HG03025 (cell line): ENCODE measurements around the gene SRSF4.

ENCODE experiments used
- ATAC-seq: cut with Tn5 transposase; IDR thresholded peaks from one replicate; pipeline ENCODE4 v1.9.1; 2021; ENCODE audit warnings: mild to moderate bottlenecking, moderate library complexity; ENCODE audit not compliant: unreplicated experiment, low FRiP score

The SRSF4 gene

DNA sequence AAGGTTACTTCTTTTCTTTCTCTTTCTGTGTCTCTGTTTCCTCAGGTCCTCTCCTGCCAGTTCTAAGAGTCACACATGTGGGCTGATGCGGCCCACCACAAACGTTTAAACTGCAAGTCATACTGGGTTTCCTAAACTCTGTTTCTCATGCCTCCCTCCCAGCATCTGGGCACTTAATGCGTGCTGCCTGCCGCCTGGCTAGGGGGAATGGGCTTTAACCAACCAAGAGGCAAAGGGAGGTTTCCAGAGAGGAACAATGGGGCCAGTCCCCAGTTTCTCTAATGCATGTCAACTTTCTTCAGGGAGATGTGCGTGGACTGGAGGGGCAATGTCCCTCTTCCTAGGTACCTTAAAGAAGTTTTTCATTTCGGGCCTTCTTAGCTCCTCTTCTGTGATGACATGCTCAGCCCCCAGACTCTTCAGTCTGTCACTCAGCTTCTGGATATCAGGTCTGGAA, 19.9 kb upstream of the SRSF4 start:
- ATAC-seq = no peak

DNA sequence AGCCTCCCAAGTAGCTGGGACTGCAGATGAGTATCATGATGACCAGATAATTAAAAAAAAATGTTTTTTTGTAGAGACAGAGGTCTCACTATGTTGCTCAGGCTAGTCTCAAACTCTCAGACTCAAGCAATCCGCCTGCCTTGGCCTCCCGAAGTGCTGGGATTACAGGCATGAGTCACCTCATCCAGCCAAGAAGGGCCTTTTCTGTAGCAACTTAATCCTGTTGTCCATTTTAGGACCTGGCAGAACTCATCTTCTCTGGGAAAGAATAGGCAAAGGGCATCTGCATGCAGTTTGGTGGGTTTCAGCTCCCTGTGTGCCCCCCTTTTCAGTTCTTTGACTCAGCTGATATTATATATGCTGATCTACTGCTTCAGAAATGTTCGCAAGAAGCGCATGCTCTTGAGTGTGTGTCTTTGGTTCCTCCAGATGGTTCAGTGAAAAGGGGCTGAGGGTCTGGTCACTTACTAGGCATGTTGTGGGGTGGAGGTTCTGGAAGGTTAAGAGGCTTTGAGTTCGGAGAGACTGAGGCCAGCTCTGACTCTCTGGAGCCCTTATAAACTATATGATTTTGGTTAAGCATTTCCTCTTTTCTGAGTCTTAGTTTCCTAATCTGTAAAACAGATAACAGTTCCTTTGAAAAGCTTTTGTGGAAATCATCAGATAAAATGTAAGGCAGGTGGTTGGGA, 19.4 kb upstream of the SRSF4 start:
- ATAC-seq = no peak

DNA sequence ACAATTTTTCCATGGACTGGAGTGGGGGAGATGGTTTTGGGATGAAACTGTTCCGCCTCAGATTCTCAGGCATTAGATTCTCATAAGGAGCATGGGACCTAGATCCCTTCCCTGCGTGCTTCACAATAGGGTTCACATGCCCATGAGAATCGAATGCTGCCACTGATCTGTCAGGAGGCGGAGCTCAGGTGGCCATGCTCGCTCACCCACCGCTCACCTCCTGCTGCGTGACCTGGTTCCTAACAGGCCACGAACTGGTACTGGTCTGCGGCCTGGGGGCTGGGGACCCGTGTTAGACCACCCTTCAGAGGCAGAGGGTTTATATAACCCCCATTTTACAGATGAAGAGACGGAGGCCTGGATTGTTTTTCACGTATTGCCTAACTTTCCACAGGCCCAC, 16.3 kb upstream of the SRSF4 start:
- no peak for ATAC-seq

DNA sequence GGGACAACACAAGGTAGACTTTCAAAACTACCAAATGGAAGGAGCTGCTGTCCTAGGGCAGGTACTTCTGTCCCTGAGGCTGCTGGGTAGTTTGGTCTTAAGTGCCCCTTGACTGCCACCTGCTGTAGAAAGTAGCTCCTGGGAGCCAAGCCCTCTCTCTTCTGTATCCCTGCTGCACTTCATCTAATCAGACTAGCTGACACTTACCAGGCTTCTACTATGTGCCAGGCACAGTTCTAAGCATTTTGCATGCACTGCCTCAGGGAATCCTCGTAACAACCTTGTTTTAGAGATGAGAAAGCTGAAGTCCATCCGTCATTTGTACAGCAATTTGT, 15.9 kb upstream of the SRSF4 start:
- no peak for ATAC-seq

DNA sequence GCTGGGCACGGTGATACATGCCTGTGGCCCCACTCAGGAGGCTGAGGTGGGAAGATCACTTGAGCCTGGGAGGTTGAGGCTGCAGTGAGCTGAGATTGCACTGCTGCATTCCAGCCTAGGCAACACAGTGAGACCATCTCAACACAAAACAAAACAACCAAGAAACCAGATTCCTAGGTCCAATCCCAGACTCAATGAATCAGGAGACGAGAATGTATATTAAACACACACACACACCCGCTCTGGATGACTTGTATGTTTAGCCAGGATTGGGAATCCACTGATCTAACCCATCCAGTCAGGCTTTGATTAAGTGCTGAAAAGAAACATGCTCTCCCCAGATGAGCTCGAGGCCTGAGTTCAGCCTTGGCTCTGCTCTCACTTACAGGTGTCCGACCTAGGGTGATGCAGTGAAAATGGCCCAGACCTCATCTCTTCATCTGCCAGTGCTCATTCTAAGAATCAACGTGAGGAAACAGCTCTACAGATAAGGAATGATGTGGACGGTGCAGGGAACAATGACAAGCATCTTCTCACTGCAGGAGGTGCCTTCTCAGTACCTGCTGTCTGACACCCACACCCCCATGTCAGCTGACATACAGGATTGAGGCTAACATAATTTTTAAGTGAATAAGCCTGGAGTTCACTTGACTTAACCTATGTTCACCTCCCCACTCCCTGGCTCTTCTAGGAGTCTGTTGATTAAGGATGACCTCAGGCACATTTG, 15.3 kb upstream of the SRSF4 start:
- no peak for ATAC-seq

DNA sequence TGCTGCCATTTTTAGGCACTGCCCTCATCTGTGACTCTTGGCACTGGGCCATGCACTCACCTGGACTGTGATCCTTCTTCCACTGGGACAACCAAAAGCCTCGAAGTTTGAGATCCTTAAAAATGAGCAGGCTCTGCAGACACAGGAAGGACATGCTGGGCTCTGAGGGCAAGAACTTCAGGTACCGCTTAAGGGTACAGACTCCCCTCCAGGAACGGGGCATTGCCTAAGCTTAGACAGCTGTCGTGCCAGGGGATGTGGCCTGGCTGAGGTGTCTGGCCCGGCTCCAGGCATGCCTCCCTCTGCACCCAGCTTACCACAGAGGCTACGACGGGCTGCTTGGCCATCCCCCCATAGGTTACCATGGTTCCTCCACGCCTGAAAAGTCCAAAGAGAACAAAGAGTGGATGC, 14.2 kb upstream of the SRSF4 start:
- no peak for ATAC-seq

DNA sequence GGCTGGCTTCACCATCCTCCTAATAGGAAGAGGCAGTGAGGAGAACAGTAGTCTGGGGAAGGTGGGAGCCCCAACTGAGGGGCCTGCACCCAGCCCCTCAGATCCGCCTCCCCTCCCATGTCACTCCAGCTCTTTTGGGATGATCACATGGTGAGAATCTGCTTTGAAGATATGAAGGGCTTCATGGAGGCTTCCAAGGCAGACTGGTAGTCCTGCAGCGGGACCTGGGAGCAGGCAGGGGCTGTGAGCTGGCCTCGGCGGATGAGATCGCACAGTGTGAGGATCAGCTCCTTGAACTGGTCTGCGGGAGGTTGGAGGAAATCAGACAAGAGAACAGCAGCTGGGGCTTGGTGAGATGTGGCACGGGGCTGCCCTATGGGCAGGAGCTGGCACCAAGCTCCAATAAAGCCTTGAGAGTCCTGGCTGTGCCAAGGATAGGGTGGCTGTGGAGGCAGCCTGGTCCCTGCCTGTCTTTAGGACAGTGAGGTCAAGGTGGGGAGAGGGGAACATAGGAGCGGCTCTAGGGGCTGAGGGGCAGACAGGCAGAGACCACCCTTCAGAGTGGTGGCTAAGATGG, 12.3 kb upstream of the SRSF4 start:
- ATAC-seq = no peak

DNA sequence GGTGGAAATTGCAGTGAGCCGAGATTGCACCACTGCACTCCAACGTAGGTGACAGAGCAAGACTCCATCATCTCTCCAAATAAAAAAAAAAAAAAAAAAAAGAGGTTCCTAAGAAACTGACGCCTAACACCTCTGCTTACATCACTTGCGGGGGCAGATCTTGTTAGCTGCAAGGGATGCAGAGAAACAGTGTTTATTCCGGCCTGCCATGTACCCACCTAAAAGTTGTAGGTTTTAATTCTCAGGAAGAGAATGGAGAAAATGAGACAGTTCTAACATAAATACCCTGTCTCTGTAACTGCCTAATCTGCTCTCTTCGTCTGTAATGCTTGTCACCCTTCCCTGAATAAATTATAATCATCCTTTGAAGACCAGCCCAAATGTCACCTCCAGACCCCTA, 9.0 kb upstream of the SRSF4 start:
- no peak for ATAC-seq

DNA sequence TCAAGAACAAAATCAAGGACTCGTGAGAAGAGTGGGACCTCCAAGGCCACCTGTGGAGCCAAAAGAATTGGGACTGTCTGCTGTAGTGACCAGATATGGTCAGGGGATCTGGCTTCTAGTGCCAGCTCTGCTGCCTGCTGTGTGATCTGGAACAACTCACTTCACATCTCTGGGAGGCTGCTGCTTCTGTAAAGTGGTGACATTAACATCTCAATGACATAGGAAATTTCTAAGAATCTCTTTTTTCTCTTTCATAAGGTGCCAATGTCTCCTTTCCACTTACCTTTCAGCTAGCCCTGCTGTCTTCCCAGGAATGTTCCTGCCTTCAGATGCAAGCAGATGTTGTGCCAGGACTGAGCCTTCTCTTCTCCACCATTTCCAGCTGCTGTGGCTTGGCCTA, 5.0 kb upstream of the SRSF4 start:
- no peak for ATAC-seq

DNA sequence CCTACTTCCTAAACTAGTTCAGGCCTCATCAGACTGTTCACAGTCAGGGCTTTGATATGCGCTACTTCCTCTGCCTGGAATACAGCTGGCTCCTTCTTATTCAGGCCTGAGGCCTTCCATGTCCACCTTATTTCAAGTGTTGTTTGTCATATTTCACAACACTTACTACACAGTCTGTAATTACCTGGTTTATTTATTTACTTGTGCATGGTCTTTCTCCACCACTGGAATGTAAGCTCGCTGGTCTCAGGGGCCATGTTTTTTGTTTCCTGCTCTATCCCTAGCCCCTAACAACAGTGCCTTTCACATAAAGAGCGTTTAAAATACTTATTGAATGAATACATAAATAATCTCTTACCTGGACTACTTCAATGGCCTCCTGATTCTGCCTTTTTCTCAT, 4.6 kb upstream of the SRSF4 start:
- ATAC-seq = no peak

DNA sequence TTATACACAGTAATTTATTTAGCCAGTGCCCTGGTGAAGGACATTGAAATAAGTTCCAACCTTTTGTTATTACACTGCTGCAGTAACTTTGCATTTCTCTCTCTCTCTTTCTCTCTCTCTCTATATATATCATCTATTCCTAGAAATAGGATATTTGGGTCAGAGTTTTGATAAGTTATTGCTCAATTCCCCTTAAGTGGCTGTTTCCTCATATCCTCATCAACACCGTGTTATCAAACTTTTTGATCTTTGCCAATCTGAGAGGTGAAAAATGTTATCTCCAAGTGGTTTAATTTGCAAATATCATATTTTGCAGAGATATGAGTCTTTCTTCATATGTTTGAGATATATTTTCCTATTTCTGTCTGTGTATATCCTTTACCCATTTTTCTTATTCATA, 1.6 kb upstream of the SRSF4 start:
- ATAC-seq = no peak

DNA sequence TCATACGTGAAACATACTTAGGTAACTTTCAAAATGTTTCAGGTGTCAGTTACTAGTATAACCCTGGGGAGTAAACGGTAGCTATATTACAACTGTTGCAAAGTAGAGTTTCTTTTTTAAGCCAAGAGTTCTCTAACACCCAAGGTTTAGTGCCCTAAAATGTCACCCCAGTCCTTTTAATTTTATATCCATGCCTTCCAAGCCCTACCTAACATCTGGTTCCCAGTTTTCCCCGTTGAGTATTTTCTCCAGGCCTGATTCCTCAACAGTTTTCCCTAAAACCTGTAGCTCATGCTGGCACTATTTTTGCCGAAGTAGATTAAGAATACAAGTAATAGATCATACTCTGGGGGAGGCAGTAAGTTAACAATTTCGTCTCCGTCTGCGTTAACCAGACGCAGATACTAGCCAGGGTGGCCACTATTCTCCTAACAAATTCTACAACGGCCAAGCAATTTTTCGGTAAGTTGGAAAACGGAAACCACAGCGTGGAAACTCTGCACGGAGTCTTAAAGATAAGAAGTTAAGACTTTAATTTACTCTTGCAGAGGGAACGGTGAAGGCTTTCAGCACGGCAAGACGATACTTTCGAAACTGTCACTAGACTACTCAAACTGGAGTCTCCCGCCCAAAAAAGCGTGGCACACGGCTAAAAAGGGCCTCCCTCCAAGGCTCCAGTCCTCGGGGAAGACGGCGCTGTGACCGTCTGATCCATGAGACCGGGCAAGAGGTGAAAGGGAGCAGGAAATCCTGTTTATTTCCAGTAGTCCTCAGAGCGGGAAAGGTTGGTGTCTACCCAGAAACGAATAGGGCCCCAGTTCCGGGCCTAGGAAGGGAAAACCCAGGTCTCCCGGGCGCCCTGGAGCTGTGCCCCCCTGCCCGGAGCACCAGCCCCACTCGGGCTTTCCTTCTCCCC, 945 bp downstream of the SRSF4 start:
- ATAC-seq = no peak

DNA sequence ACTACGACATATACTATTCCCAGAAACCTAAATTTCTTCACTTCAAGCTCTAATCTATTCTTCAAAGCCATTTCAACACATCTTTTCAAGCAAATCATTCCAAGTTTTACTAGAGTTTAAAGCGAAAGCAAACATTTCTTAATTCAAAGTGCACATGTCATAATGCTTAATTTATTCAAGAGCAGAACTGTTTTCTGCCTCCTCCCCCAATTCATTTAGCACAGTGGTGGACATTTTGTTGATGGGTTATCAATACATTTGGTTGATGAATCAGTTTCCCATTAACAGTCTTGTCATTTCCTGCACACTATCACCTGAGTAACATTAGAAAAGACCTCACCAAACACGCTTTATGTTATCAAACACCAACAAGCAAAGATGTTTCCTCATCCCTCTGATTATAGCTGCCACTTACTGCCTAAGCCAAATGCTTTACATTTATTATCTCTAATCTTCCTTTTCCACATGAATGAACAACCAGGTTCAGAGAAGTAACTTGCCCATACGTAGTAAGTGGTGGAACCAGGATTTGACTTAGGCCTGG, 2.0 kb downstream of the SRSF4 start:
- ATAC-seq = no peak

DNA sequence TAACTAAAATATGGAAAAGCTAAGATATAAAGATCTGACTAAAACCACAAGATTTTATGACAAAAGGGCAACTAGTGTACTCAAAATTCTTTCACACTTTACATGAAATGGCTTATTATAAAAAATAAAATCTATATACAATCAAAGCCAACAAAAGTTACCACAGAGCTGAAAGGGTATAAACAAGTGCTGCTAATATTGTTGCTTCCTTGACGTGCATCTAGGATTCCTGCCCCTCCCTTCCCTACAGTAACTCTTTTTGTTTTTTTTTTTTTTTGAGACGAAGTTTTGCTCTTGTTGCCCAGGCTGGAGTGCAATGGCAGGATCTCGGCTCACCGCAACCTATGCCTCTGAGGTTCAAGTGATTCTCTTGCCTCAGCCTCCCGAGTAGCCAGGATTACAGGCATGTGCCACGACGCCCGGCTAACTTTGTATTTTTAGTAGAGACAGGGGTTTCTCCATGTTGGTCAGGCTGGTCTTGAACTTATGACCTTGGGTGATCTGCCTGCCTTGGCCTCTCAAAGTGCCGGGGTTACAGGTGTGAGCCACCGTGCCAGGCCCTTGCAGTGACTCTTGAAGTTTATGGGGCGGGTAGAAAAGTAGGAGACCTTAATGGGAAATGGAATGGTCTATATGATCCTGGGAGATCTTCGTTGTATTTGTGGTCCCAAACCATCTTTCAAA, 4.5 kb downstream of the SRSF4 start:
- no peak for ATAC-seq

DNA sequence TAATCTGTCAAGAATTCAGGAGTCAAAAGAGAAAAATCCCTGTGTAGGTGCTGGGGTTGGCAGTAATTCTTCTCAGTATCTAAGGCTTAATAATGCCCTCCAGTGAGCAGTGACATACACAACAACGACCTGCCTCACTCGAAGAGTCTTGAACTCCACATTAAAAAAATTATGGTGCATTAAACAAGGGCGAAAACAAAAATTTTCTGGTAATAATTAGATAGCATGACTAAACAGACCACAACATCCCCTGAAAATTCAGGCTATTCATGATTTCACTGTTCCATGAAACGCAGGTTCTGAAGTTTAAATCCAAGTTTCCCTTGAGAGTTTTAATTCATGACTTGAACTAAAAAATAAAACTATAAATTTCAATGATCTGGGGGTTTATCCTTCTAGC, 5.1 kb downstream of the SRSF4 start:
- no peak for ATAC-seq

DNA sequence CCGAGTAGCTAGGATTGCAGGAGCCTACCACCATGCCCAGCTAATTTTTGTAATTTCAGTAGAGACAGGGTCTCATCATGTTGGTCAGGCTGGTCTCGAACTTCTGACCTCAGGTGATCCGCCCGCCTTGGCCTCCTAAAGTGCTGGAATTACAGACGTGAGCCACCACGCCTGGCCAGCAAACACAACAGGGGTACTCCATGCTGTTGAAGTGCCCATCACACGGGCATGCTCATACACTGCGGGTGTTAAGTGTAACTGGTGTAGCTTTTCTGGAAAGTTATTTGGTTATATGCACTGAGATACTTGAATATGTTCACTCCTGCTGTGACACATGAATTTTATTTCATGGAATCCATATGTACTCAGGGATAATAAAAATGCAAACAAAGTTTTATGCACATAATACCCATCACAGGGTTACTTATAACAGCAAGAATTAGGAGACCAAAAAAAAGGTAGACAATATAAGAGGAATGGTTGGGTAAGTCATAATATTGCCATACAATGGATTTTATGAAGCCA, 9.2 kb downstream of the SRSF4 start:
- ATAC-seq = no peak

DNA sequence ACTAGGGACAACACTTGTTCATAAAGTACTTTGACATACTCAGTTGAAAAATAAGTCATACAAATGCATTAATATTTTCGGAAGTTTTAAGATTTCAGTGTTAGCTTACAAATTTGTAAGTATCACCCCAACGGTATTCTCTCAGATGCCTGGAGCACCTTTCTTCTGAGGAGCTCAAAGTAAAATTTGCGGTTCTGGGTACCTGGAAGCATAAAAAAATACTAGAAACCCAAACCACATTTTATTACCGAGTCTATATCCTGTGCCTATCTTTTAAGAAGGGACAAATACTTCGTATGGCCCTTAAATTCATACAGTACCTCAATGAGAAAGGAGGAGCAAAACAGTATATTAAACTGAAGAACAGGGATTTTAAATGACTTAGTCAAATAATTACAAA, 10.2 kb downstream of the SRSF4 start:
- no peak for ATAC-seq

DNA sequence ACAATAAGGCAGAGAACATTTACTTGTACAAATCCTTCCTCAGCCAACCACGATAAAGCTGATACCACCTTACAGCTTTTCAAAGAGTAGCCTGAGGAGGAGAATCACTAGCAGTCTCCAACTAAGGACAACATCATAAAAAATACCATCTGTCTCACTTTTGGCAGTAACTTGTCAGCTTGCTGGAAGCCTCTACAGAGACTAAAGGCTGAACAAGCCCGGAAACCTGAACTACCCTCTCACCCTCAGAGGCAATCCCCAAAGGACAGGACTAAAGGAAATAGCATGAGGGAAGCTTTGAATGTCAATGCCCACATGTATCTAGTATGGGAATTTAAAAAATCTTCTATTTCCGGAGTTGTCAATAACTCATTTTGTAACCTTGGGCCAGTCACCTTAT, 10.6 kb downstream of the SRSF4 start:
- no peak for ATAC-seq

DNA sequence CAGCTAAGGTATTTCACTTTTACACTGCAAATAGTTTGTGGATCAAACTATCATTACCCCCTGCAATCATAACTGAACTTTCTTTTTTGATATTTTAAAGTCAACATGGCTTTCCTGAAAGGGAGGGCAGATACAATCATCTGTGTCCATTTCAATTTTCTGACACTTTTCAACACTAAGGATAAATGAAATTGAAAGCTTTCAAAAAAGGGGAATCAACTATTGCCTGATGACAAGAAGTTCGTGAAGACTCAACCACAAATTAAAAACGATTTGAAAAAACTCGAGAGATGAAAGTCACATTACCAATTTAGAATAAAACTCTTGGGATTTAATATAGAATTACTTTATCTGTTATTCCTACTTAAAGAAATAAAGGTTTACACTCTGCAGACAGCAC, 11.7 kb downstream of the SRSF4 start:
- ATAC-seq = no peak

DNA sequence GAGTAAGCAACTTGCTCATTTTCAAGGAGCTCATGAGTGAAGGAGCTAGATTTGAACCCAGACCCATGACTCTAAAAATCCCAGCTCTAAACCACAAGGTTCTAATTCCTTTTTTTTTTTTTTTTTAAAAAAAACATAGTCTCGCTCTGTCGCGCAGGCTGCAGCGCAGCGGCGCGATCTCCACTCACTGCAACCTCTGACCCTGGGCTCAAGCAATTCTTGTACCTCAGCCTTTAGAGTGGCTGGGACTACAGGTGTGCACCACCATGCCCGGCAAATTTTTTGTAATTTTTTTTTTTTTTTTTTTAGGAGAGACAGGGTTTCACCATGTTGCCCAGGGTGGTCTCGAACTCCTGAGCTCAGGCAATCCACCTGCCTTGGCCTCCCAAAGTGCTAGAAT, 13.8 kb downstream of the SRSF4 start:
- ATAC-seq = no peak
